H1 (cell line): ENCODE data around the gene FLT4. TPM values are rescaled to one million over a fixed set of nuclear protein-coding genes. Genes with fewer than 3 reads are reported as not detected.
"Not testable (repeated sequence)": the region's sequence is repeated elsewhere in the genome, so short reads cannot be mapped to it uniquely, and the experiment has no call there.

Experiments used
- CTCF ChIA-PET: fragments of 300-600 bp; sonication (Branson Sonifier 250); formaldehyde crosslinking; loops from one replicate; lab custom pipeline; 2021; ENCODE audit not compliant: partially characterized antibody; lab: Charles Lee
- POLR2A ChIA-PET: fragments of 300-600 bp; sonication (Branson Sonifier 250); formaldehyde crosslinking; loops from one replicate; lab custom pipeline; 2021; ENCODE audit warnings: inconsistent platforms; ENCODE audit not compliant: partially characterized antibody; lab: Charles Lee
- DNase-seq, 2 experiments: peaks; one replicate each; pipeline versions ENCODE4 v3.0.0 to v3.0.0-alpha.2; 2010 to 2022; ENCODE audit warnings: low spot score in 2 of 2, low read depth in 1 of 2, mixed read lengths in 1 of 2
- FAIRE-seq: peaks from 2 replicates; lab custom pipeline; 2011; peaks lifted over from hg19 to GRCh38; lab: Jason Lieb, UNC
- H2AFZ ChIP-seq: 2 replicates; pipeline ENCODE4 v1.8.1; 2012; ENCODE audit warnings: low read length, inconsistent platforms
- H2AK5ac ChIP-seq: 2 replicates; pipeline ENCODE4 v1.6.1; 2013; ENCODE audit warnings: low read depth, low read length
- H2BK120ac ChIP-seq: replicated peaks from 2 replicates; pipeline ENCODE3; 2013; ENCODE audit warnings: low read depth, low read length, inconsistent platforms
- H2BK12ac ChIP-seq: 2 replicates; pipeline ENCODE4 v1.6.1; 2013; ENCODE audit warnings: low read depth, low read length
- H2BK15ac ChIP-seq: 2 replicates; pipeline ENCODE4 v1.6.1; 2013; ENCODE audit warnings: low read length
- H2BK20ac ChIP-seq: 2 replicates; pipeline ENCODE4 v1.6.1; 2013; ENCODE audit warnings: low read length
- H2BK5ac ChIP-seq: 2 replicates; pipeline ENCODE4 v1.6.1; 2013; ENCODE audit warnings: low read depth, low read length
- H3K14ac ChIP-seq: 2 replicates; pipeline ENCODE4 v1.6.1; 2013; ENCODE audit warnings: inconsistent platforms; ENCODE audit not compliant: insufficient read length
- H3K18ac ChIP-seq: 2 replicates; pipeline ENCODE4 v1.6.1; 2013; ENCODE audit warnings: low read length; ENCODE audit errors: extremely low read depth
- H3K23ac ChIP-seq: 2 replicates; pipeline ENCODE4 v1.6.1; 2013; ENCODE audit warnings: inconsistent platforms; ENCODE audit not compliant: insufficient read length
- H3K23me2 ChIP-seq: 2 replicates; pipeline ENCODE4 v1.6.1; 2013; ENCODE audit warnings: low read depth, low read length
- H3K27ac ChIP-seq: 2 replicates; pipeline ENCODE4 v1.6.1; 2011; ENCODE audit warnings: low read depth, low read length, inconsistent platforms
- H3K27me3 ChIP-seq, 4 experiments: replicated peaks in 1 of 4; 1 replicate in 1 of 4; 2 replicates in 3 of 4; pipeline versions ENCODE4 v1.6.1 to v1.8.1; 2011 to 2013; ENCODE audit warnings: low read length in 3 of 4, mild to moderate bottlenecking in 3 of 4, inconsistent platforms in 2 of 4, mixed read lengths in 2 of 4, moderate library complexity in 1 of 4; ENCODE audit not compliant: control insufficient read depth in 3 of 4, insufficient read depth in 3 of 4; ENCODE audit errors: extremely low read depth in 1 of 4
- H3K36me3 ChIP-seq, 4 experiments: 2 replicates each; pipeline versions ENCODE4 v1.6.1 to v1.8.1; 2011 to 2013; ENCODE audit warnings: mild to moderate bottlenecking in 4 of 4, low read length in 3 of 4, moderate library complexity in 2 of 4, control low read depth in 1 of 4, inconsistent platforms in 1 of 4; ENCODE audit not compliant: insufficient read depth in 4 of 4, control insufficient read depth in 2 of 4
- H3K4ac ChIP-seq: replicated peaks from 2 replicates; pipeline ENCODE3; 2013; ENCODE audit warnings: low read length, low read depth, mixed read lengths, inconsistent platforms; ENCODE audit not compliant: insufficient read length
- H3K4me1 ChIP-seq, 4 experiments: replicated peaks in 1 of 4; 1 replicate in 1 of 4; 2 replicates in 3 of 4; pipeline versions ENCODE4 v1.6.1 to v1.8.1; 2011 to 2013; ENCODE audit warnings: low read length in 3 of 4, inconsistent platforms in 2 of 4, mixed read lengths in 1 of 4; ENCODE audit not compliant: insufficient read depth in 4 of 4, control insufficient read depth in 3 of 4
- H3K4me2 ChIP-seq, 2 experiments: 2 replicates each; pipeline versions ENCODE4 v1.6.1 to v1.8.1; 2011 to 2013; ENCODE audit warnings: low read depth in 2 of 2, low read length in 2 of 2, control low read depth in 1 of 2, inconsistent platforms in 1 of 2, mild to moderate bottlenecking in 1 of 2; ENCODE audit not compliant: insufficient read depth in 1 of 2
- H3K4me3 ChIP-seq, 4 experiments: fragments of 200-600, 300-600 bp in 1 of 4; sonication (generic), shearing (Covaris generic), sonication (Bioruptor Twin) in 1 of 4; 2 replicates each; pipeline versions ENCODE4 v1.5.1 to v1.8.1; 2011 to 2016; ENCODE audit warnings: low read length in 4 of 4, low read depth in 3 of 4, control low read depth in 2 of 4, inconsistent platforms in 2 of 4, mild to moderate bottlenecking in 2 of 4, mixed read lengths in 1 of 4, moderate library complexity in 1 of 4; ENCODE audit not compliant: insufficient read depth in 2 of 4; ENCODE audit errors: extremely low read depth in 1 of 4
- H3K56ac ChIP-seq: replicated peaks from 2 replicates; pipeline ENCODE3; 2013; ENCODE audit warnings: low read depth, mild to moderate bottlenecking, mixed read lengths, low read length, inconsistent platforms; ENCODE audit not compliant: insufficient read length
- H3K79me1 ChIP-seq: 2 replicates; pipeline ENCODE4 v1.6.1; 2013; ENCODE audit warnings: low read depth, low read length, control low read depth
- H3K79me2 ChIP-seq, 2 experiments: 2 replicates each; pipeline versions ENCODE4 v1.6.1 to v1.8.1; 2012 to 2013; ENCODE audit warnings: low read length in 2 of 2, mild to moderate bottlenecking in 2 of 2, inconsistent platforms in 1 of 2; ENCODE audit not compliant: insufficient read depth in 2 of 2, control insufficient read depth in 1 of 2
- H3K9ac ChIP-seq, 4 experiments: replicated peaks in 1 of 4; 1 replicate in 1 of 4; 2 replicates in 3 of 4; pipeline versions ENCODE4 v1.6.1 to v1.8.1; 2011 to 2013; ENCODE audit warnings: low read depth in 3 of 4, low read length in 3 of 4, control low read depth in 2 of 4, mild to moderate bottlenecking in 2 of 4, moderate library complexity in 2 of 4, inconsistent platforms in 1 of 4; ENCODE audit errors: extremely low read depth in 1 of 4
- H3K9me3 ChIP-seq, 2 experiments: 2 replicates each; pipeline versions ENCODE4 v1.6.1 to v1.8.1; 2012 to 2013; ENCODE audit warnings: mild to moderate bottlenecking in 2 of 2, moderate library complexity in 2 of 2, control low read depth in 1 of 2, inconsistent platforms in 1 of 2, low read depth in 1 of 2, low read length in 1 of 2, mixed read lengths in 1 of 2; ENCODE audit not compliant: insufficient read depth in 2 of 2
- H4K20me1 ChIP-seq, 2 experiments: replicated peaks in 1 of 2; 2 replicates each; pipeline versions ENCODE3 to v1.8.1; 2011 to 2013; ENCODE audit warnings: inconsistent platforms in 2 of 2, low read length in 2 of 2, mild to moderate bottlenecking in 1 of 2; ENCODE audit not compliant: insufficient read depth in 2 of 2, control insufficient read depth in 1 of 2
- H4K5ac ChIP-seq: 2 replicates; pipeline ENCODE4 v1.6.1; 2013; ENCODE audit warnings: low read length, low read depth, mixed read lengths, inconsistent platforms; ENCODE audit not compliant: insufficient read length
- H4K8ac ChIP-seq: 2 replicates; pipeline ENCODE4 v1.8.0; 2013; ENCODE audit warnings: mild to moderate bottlenecking, moderate library complexity, low read length, inconsistent platforms; ENCODE audit not compliant: insufficient read depth; ENCODE audit errors: extremely low read depth
- H4K91ac ChIP-seq: replicated peaks from 2 replicates; pipeline ENCODE3; 2013; ENCODE audit warnings: low read length, mixed read lengths, inconsistent platforms; ENCODE audit not compliant: insufficient read length
- WGBS, 2 experiments: shearing (Covaris generic) in 1 of 2; methylation state at CpG; one replicate each; pipeline versions ENCODE4 v1.1.6 to v1.1.7; 2013 to 2015; ENCODE audit warnings: low lambda C conversion rate in 2 of 2, mixed read lengths in 2 of 2, inconsistent platforms in 1 of 2, low coverage in 1 of 2, missing lambda C conversion rate in 1 of 2; ENCODE audit not compliant: insufficient replicate concordance in 2 of 2, insufficient coverage in 1 of 2, insufficient read length in 1 of 2; ENCODE audit errors: extremely low coverage in 1 of 2, missing lambda C conversion rate in 1 of 2; 5-methylcytosine and 5-hydroxymethylcytosine counted together
- polyA plus RNA-seq, 7 experiments: library from polyadenylated mRNA; depleted of rRNA in 3 of 7; stranded (reverse) in 5 of 7; unstranded in 2 of 7; fragments of >200 nt in 5 of 7; fragments of 200-250 nt in 2 of 7; gene quantifications; 1 replicate in 5 of 7; 2 replicates in 1 of 7; 4 replicates in 1 of 7; pipeline versions ENCODE4 v1.2.1 to v1.2.3, GENCODE V29; 2011 to 2013; ENCODE audit warnings: missing spikeins in 2 of 7, mixed read lengths in 2 of 7
- total RNA-seq: library from RNA; stranded (reverse); fragmentation: NEBNext Ultra II Directional; extraction: Animal tissue kit (Norgen Biotek cat#: 25700); gene quantifications from 2 replicates; pipeline ENCODE4 v1.2.1, GENCODE V29; 2021

Gene FLT4
- total and polyA plus RNA-seq, 2 of the 8 experiments (the other 6 are each of a cell fraction or from before 2014, with no cell fraction given) = 6.5 to 7.7 TPM

- H3K4me1 ChIP-seq, H3K27ac ChIP-seq, H2BK12ac ChIP-seq, H4K5ac ChIP-seq, H3K9me3 ChIP-seq, H3K4me2 ChIP-seq, DNase-seq, H3K79me1 ChIP-seq, H4K8ac ChIP-seq, H2BK120ac ChIP-seq, H2BK15ac ChIP-seq, H2BK20ac ChIP-seq, H4K20me1 ChIP-seq, H3K9ac ChIP-seq, FAIRE-seq, H3K36me3 ChIP-seq, H4K91ac ChIP-seq, H3K79me2 ChIP-seq, H3K4ac ChIP-seq, H3K23ac ChIP-seq, H3K18ac ChIP-seq, POLR2A ChIA-PET, H3K4me3 ChIP-seq, H3K14ac ChIP-seq, H2BK5ac ChIP-seq, H3K27me3 ChIP-seq, H3K56ac ChIP-seq, H2AFZ ChIP-seq, H2AK5ac ChIP-seq, H3K23me2 ChIP-seq: not testable (repeated sequence)
- 91% methylated on average over 12 of the region's 12 CpGs; no CpG with 5 or more reads in 1 of the 2 experiments for WGBS, 2 experiments
- CTCF ChIA-PET = interaction anchor here (3.3 kb wide), 1 partner anchor 37 kb away, joined by 20 read pairs; no protein-coding TSS in a partner anchor
These were observed 32.6 kb upstream of the FLT4 start for GRCh38 chr5:180682008-180682407.

- H3K36me3 ChIP-seq, H3K14ac ChIP-seq, H3K23ac ChIP-seq, H2BK12ac ChIP-seq, H3K18ac ChIP-seq, H3K23me2 ChIP-seq, H2BK120ac ChIP-seq, H3K79me2 ChIP-seq, H3K9ac ChIP-seq, H3K4me1 ChIP-seq, H2AK5ac ChIP-seq, H3K4me3 ChIP-seq, POLR2A ChIA-PET, H3K79me1 ChIP-seq, DNase-seq, H2BK5ac ChIP-seq, FAIRE-seq, H2AFZ ChIP-seq, H4K5ac ChIP-seq, H3K56ac ChIP-seq, H3K27ac ChIP-seq, H4K20me1 ChIP-seq, H2BK15ac ChIP-seq, H2BK20ac ChIP-seq, H3K9me3 ChIP-seq, H3K4ac ChIP-seq, H4K8ac ChIP-seq, H4K91ac ChIP-seq, H3K4me2 ChIP-seq, CTCF ChIA-PET: not testable (repeated sequence)
- WGBS, 2 experiments = 92% methylated on average over 10 of the region's 10 CpGs; no CpG with 5 or more reads in 1 of the 2 experiments
- peaks cover 5 to 17% (median 10%) of the 10 kb centered on the region in 4 experiments for H3K27me3 ChIP-seq
These were observed 28.9 kb upstream of the FLT4 start for GRCh38 chr5:180678319-180678718.
